Head of caudate nucleus (tissue), 42 donors: ENCODE results near the gene CDH4.
A peak's percentile ranks its signal among the peaks of the same experiment; 100 is the strongest.

Experiments used
- DNase-seq, 42 donors: peaks; one replicate each; pipeline versions ENCODE4 v3.0.0 to v3.0.0-alpha.2; 2020 to 2021; ENCODE audit warnings: mixed read lengths in 7 of 42
- intact Hi-C: fragments of 100-400 bp; cut with DNase I; formaldehyde crosslinking; loops from one replicate; pipeline ENCODE4 v1.15.0; 2022

Gene CDH4

GRCh38 chr20:61483336-61484067, 231.4 kb downstream of the CDH4 start:
- intact Hi-C loops, result no loop called here
- no peak for DNase-seq

- intact Hi-C loops, result no loop called here
- DNase-seq, result no peak
These were observed 234.1 kb downstream of the CDH4 start for GRCh38 chr20:61486198-61486597.

GRCh38 chr20:61487346-61487996, 235.4 kb downstream of the CDH4 start:
- intact Hi-C loops, result no loop called here
- peak in 4 of 42 donors; percentile 25 to 49 (median 34) for DNase-seq

- no peak for DNase-seq
- intact Hi-C loops, result no loop called here
These were observed 235.9 kb downstream of the CDH4 start for GRCh38 chr20:61487997-61488371.

- DNase-seq, result no peak
- intact Hi-C loops, result no loop called here
These were observed 238.7 kb downstream of the CDH4 start for GRCh38 chr20:61490721-61491120.

- intact Hi-C loops, result no loop called here
These were observed 240.0 kb downstream of the CDH4 start for GRCh38 chr20:61492065-61492464.

GRCh38 chr20:61493798-61494305, 241.8 kb downstream of the CDH4 start:
- intact Hi-C loops, result no loop called here
- DNase-seq, result peak in 2 of 42 donors; percentile 12 to 19

More at GRCh38 chr20:61492065-61492464, 240.0 kb downstream of the CDH4 start:
- peak in 1 of 42 donors; percentile 1 for DNase-seq

GRCh38 chr20:61494763-61495575, 242.9 kb downstream of the CDH4 start:
- intact Hi-C loops, result no loop called here
- DNase-seq, result peak in 2 of 42 donors; percentile 7 to 11

GRCh38 chr20:61497029-61497627, 245.1 kb downstream of the CDH4 start:
- no peak for DNase-seq
- intact Hi-C loops, result no loop called here

- intact Hi-C loops, result no loop called here
These were observed 247.9 kb downstream of the CDH4 start for GRCh38 chr20:61499859-61500554.

GRCh38 chr20:61500791-61501321, 248.8 kb downstream of the CDH4 start:
- intact Hi-C loops, result no loop called here
- DNase-seq, result peak in 37 of 42 donors; percentile 18 to 79 (median 55)

More at GRCh38 chr20:61499859-61500554, 247.9 kb downstream of the CDH4 start:
- peak in 39 of 42 donors; percentile 25 to 83 (median 52) for DNase-seq

GRCh38 chr20:61502433-61502832, 250.4 kb downstream of the CDH4 start:
- intact Hi-C loops, result no loop called here
- DNase-seq, result no peak

GRCh38 chr20:61503106-61503505, 251.0 kb downstream of the CDH4 start:
- DNase-seq, result no peak
- intact Hi-C loops, result no loop called here

GRCh38 chr20:61505508-61505907, 253.4 kb downstream of the CDH4 start:
- intact Hi-C loops, result no loop called here
- DNase-seq, result no peak

GRCh38 chr20:61507778-61508177, 255.7 kb downstream of the CDH4 start:
- intact Hi-C loops, result no loop called here
- no peak for DNase-seq

- intact Hi-C loops, result no loop called here
- DNase-seq, result no peak
These were observed 256.4 kb downstream of the CDH4 start for GRCh38 chr20:61508301-61509096.

- intact Hi-C loops, result no loop called here
- peak in 9 of 42 donors; percentile 15 to 60 (median 35) for DNase-seq
These were observed 258.8 kb downstream of the CDH4 start for GRCh38 chr20:61510778-61511330.
